Measurements from ENCODE around the gene CHCHD10. TPM values are rescaled to one million over a fixed set of nuclear protein-coding genes. Genes with fewer than 3 reads are reported as not detected.

The CHCHD10 gene
- total RNA-seq, 4 donors from 2014 or later: 19.9 to 61.2 (median 31.2) TPM

DNA sequence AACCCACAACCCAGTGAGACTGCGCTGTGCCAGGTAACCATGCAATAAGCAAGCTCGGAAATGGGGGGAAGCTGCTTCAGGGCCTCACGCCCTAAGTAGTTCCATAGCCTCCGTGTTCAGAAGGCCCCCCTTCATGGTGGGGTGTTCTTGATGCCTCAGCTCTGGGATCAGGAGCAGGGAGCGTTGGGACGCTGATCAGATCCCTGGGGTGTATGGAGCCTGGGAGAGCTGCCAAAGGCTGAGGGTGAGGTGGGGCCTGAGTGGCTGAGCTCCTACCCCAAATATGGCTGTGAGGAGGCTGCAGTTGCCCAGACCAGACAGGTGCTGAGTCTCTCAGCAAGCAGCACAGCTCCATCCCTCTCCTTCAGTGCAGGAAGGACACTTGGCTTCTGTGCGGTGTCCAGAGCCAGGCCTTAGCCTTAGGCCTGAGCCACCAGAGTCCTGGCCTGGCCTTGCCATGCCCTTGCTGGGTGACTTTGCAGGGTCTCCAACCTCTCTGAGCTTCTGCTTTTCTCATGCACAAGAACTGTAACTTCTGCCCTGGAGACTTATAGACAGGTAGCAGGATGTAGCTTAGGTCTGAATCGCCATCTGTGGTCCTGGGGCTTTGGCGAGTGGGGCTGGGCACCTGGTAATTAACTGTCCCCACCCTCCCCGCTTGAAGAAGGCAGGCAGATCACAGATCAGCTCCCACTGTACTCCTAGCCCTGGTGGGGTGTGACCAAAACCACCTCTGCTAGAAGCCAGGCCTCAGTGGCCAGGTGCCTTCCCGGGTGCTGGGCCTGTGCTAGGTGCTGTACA is 10.2 kb upstream of the CHCHD10 start:
- ATAC-seq (ENCODE audit: low FRiP score) (no peak), DNase-seq (ENCODE audit: low spot score) (no peak)
- no peak for TF ChIP-seq CTCF (IDR thresholded peaks at IDR 0.05)

GRCh38 chr22:23775779-23776375 is 8.1 kb upstream of the CHCHD10 start:
- TF ChIP-seq CTCF (IDR thresholded peaks at IDR 0.05): no peak
- no peak for ATAC-seq (ENCODE audit: low FRiP score)
- DNase-seq (ENCODE audit: low spot score): no peak

- no peak for TF ChIP-seq CTCF (IDR thresholded peaks at IDR 0.05)
- ATAC-seq (ENCODE audit: low FRiP score) (no peak), DNase-seq (ENCODE audit: low spot score) (no peak)
Measured at GRCh38 chr22:23774922-23775436, 7.2 kb upstream of the CHCHD10 start.

DNA sequence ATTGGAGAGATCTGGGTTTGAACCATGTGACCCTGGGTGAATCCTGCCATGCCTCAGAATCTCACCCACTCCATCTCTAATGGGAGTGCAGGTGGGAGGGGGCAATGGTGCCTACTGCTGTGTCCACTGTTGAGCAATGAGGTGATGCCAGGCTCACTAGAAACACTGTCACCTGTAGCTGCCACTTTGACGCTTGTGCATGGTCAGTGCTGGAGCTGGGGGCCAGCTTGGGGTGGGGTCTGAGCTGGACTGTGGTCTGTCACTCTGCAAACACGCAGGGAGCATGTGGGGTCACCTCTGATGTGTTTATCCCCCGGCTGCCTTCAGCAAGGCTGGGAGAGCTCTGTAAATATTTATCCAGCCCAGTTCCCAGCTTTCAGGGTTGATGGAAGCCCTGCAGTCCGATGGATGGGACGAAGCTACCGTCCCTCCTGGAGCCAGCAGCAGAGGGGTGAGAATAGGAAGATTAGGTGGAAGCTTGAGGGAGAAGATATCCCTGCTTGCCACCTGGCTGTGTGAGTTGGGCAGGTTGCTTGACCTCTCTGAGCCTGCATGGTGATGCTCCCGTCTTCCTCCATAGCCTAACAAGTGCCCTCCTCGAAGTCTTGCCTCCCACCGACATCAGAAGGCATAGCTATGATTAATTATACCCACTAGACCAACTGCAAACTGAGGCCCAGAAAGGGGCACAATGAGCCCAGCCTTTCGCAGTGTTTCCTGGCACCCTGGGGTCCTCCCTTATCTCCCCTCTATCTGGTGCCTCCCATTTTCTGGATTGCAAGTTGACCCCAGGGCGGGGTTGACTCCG is 6.5 kb upstream of the CHCHD10 start:
- ATAC-seq (ENCODE audit: low FRiP score) (no peak), DNase-seq (ENCODE audit: low spot score) (no peak)
- no peak for TF ChIP-seq CTCF (IDR thresholded peaks at IDR 0.05)

GRCh38 chr22:23773483-23774113 is 5.8 kb upstream of the CHCHD10 start:
- ATAC-seq (ENCODE audit: low FRiP score) (no peak), DNase-seq (ENCODE audit: low spot score) (no peak)
- no peak for TF ChIP-seq CTCF (IDR thresholded peaks at IDR 0.05)

DNA sequence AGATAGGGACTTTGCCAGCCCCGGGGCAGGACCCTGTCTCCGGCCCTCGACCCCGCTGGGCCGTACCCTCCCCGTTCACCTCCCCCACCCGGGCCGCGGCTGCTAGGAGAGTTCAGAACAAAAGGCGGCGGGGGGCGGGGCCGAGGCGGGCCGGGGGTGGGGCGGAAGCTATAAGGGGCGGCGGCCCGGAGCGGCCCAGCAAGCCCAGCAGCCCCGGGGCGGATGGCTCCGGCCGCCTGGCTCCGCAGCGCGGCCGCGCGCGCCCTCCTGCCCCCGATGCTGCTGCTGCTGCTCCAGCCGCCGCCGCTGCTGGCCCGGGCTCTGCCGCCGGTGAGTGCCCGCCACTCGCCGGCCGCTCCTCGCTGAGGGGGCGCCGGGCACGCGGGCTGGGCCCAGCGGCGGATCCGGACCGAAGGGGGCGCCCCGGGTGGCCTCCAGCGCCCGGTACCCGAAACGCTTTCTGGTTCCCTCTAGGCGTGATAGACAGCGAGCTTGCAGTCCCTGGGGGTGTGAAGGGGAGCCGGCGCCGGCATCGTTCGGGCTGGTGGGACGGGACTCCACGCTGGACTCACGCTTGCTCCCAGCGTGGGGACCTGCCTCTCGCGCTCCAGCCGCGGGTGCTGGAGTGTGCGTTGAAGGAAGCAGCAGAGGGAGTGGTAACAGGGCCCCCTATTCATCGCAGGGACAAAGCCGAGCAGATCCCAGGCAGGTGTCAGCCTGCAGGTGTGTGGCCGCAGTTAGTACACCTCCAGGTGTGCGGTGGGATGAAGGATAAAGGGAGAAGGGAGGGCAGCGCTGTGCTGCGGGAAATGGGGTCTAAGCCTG is 5.1 kb upstream of the CHCHD10 start, which contains the start of gene MMP11:
MMP11 (plus strand) TSS at position 201 of the 825 bp plus-strand sequence; CDS start at position 223, 22 bp downstream.
- no peak for TF ChIP-seq CTCF (IDR thresholded peaks at IDR 0.05)
- peak; percentile 58 for ATAC-seq (ENCODE audit: low FRiP score)
- no peak for DNase-seq (ENCODE audit: low spot score)
